HUES6 (cell line): ENCODE results near the gene CACTIN.

Experiments used
- H3K27ac ChIP-seq: 2 replicates; pipeline ENCODE4 v1.7.0; 2013; ENCODE audit warnings: low read depth, mild to moderate bottlenecking, low read length, inconsistent platforms
- H3K27me3 ChIP-seq: 2 replicates; pipeline ENCODE4 v1.6.1; 2013; ENCODE audit warnings: low read length; ENCODE audit not compliant: control insufficient read depth, insufficient read depth
- H3K36me3 ChIP-seq: 2 replicates; pipeline ENCODE4 v1.6.1; 2013; ENCODE audit warnings: low read length; ENCODE audit not compliant: control insufficient read depth, insufficient read depth
- H3K4me1 ChIP-seq: 2 replicates; pipeline ENCODE4 v1.6.1; 2013; ENCODE audit warnings: low read length; ENCODE audit not compliant: control insufficient read depth, insufficient read depth
- H3K4me3 ChIP-seq: 2 replicates; pipeline ENCODE4 v1.5.1; 2013; ENCODE audit warnings: low read depth, low read length
- H3K9ac ChIP-seq: one replicate; pipeline ENCODE4 v1.6.1; 2013; ENCODE audit warnings: mild to moderate bottlenecking, low read length
- H3K9me3 ChIP-seq: 2 replicates; pipeline ENCODE4 v1.6.1; 2013; ENCODE audit warnings: low read depth, low read length; ENCODE audit not compliant: control insufficient read depth, insufficient read depth

Gene CACTIN

DNA sequence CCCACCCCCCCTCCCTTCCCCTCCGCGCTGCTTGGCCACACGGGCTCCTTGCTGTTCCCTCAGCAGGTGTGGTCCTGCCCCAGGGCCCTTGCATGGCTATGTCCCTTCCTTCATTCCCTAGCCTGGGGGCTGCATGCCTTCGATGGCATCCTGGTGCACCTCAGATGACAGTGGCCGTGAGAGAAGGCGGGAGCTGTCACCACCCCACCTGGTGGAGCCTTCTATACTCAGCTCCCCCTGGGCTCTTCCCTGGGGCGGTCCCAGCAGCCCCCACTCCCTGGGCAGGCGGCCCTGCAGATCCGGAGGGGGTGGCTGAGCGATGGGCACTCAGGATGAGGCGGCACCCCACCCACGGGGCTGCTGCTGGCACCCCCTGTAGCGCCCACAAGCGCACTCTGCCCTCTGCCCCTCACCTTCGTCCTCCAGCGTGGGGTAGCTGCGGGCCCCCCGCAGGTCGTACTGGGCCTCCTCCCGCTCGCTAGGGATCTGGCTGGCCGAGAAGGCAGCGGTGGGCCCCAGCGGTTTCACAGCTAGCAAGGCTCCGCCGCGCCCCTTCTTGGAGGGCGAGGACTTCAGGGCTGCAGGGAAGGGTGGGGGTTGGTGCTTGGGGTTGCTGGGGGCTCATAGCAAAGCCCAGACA, 17.2 kb upstream of the CACTIN start:
- Histone ChIP-seq H3K9me3 (no peaks in the 10 kb centered on the region), H3K27me3 (no peaks in the 10 kb centered on the region), H3K27ac (no peak overlapping the region), H3K36me3 (peaks cover 46% of the 10 kb centered on the region), H3K4me1 (no peaks in the 10 kb centered on the region), H3K9ac (no peak overlapping the region), H3K4me3 (no peak overlapping the region)

DNA sequence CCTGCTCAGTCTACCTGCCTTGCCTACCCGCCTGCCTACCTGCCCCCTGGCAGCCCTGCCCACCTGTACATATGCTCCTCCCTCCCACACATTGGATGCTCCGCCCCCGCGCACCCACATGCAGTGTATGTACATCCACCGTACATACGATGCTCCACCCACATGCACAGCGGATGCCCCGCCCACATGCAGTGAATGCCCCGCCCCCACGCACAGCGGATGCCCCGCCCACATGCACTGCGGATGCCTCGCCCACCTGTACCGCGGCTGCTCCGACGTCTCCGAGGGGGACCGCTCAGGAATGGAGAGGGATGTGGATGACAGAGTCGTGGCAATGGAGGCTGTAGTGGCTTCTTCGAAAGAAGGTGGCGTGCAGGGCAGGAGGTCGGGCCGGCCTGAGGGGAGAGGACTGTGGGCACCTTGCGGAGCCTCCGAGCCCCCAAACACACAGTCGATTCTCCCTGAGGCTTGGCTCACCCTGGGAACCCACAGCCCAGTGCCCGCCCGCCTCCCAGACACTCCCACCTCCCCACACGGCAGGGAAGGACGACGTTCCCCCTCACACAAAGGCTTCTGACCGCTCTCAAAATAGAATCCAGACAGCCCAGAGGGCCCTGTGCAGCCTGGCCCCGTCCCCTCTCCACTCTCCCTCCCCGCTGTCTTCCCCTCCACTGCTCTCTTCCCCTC, 16.5 kb upstream of the CACTIN start:
- H3K27me3 ChIP-seq = no peaks in the 10 kb centered on the region
- H3K36me3 ChIP-seq = peaks cover 49% of the 10 kb centered on the region
- H3K27ac ChIP-seq = no peak overlapping the region
- H3K4me1 ChIP-seq = no peaks in the 10 kb centered on the region
- H3K9me3 ChIP-seq = no peaks in the 10 kb centered on the region
- H3K4me3 ChIP-seq = peak overlapping the region; percentile 50
- no peak overlapping the region for H3K9ac ChIP-seq

DNA sequence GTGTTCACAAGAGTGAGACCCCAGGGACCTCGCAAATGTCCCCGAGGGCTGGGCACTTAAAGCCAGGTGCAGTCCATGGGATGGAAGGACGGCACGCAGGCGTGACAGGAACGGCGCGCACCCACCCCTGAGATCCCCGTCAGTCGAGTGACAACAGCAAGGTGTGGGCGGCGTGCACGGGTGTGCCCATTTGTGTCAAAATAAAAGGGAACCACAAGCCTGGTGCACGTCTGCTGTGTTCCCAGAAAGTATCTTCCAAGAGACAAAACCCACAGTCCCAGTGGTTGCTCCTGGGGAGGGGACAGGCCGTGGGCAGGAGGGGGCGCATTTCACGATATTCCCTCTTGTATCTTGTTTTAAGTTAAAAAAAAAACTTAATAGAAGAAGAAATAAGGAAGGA, 15.7 kb upstream of the CACTIN start:
- no peak overlapping the region for H3K27ac ChIP-seq
- no peak overlapping the region for H3K4me3 ChIP-seq
- H3K4me1 ChIP-seq = no peaks in the 10 kb centered on the region
- no peak overlapping the region for H3K9ac ChIP-seq
- H3K27me3 ChIP-seq = no peaks in the 10 kb centered on the region
- no peaks in the 10 kb centered on the region for H3K9me3 ChIP-seq
- H3K36me3 ChIP-seq = peaks cover 56% of the 10 kb centered on the region

DNA sequence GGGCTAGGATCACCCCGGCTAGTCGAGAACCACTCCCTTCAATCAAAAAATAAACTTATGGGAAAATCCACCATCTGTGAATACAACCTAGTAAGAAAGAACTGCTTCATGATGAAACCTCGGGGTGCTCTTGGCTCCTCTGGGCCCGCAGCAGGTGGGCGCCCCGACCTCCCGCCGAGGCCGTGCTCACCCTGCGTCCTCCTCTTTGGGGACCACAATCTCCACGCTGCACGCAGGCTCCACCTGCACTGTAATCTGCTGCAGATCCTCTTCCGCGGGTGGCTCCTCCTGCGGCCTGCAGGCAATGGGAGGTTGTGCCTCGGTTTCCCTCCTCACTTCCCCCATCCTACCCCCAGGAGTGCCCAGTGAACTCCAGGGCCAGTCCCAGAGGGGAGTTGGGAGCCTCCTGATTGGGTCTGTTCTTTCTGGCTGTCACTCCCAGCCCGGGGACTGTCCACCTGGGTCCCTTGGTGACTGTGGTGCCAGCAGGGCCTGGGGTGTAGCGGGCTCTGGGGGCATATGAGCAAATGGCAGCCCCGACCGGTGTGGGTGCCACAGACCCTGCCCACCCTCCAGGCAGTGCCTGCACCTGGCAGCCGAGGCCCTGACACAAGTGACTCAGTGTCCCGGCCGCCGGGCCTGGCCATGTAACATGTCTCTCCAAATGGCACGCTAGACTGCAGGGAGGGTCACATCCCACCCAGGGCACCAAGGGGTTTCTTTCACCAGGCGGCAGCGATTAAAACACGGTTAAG, 15.1 kb upstream of the CACTIN start:
- no peak overlapping the region for H3K27ac ChIP-seq
- no peaks in the 10 kb centered on the region for H3K9me3 ChIP-seq
- H3K4me3 ChIP-seq = no peak overlapping the region
- H3K9ac ChIP-seq = no peak overlapping the region
- peaks cover 61% of the 10 kb centered on the region for H3K36me3 ChIP-seq
- no peaks in the 10 kb centered on the region for H3K27me3 ChIP-seq
- no peaks in the 10 kb centered on the region for H3K4me1 ChIP-seq

DNA sequence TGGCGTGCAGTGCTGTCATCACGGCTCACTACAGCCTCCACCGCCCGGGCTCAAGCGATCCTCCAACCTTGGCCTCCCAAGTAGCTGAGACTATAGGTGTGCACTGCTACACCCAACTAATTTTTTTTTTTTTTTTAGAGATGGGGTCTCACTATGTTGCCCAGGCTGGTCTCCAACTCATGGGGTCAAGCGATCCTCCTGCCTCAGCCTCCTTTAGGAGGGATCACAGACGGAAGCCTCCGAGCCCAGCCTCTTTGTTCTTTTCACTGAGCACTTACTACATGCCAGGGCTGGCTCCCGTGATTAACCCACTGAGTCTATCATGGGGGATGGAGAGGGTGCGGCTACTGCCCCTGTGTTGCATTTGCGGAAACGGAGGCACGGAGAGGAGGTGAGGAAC, 12.9 kb upstream of the CACTIN start:
- Histone ChIP-seq H3K27me3 (no peaks in the 10 kb centered on the region), H3K27ac (no peak overlapping the region), H3K36me3 (peaks cover 51% of the 10 kb centered on the region), H3K4me3 (no peak overlapping the region), H3K9ac (no peak overlapping the region), H3K4me1 (no peaks in the 10 kb centered on the region), H3K9me3 (no peaks in the 10 kb centered on the region)

DNA sequence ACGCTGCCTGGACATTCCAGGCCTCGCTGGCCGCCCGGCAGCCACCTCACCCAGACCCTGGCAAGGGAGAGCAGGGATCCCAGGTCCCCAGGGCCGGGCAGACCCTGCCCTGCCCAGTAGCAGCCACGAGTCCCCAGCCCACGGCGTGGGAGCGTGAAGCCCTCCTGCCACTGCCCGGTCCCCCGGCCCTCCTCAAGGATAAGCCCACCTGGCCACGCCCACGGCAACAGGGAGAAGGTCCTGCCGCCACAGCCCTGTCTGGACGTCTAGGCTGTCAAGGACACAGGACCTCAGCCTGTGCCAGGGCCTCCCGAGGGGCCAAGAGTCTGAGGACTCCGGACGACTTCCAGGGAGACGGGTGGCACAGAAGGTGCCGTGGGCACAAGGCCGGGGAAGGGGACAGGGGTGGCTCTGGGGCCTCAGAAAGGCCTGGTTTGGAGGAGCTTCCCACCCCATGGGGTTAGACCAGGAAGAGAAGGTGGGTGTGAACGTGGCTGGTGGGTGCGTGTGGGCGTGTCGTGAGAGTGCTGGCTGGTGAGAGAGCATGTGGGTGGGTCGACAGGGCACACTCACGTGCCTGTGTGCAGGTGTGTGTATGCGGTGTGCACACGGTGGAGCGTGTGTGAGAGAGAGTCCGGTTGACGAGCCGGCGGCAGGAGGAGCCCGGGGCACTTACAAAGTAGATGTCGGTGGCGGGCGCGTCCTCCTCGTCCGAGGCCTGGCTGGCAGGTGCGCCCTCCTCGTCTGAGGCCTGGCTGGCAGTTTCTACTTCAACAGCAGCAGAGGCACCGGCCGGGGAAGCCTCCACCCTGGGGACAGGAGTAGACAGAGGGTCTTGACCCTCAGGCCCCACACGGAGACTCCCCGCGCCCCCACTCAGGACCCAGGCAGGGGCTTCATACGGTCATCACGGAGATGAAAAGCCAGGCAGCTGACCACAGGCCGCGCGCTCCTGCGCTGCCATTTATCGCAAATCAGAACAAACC, 11.9 kb upstream of the CACTIN start:
- H3K27me3 ChIP-seq = no peaks in the 10 kb centered on the region
- H3K4me1 ChIP-seq = no peaks in the 10 kb centered on the region
- no peaks in the 10 kb centered on the region for H3K9me3 ChIP-seq
- H3K27ac ChIP-seq = no peak overlapping the region
- H3K9ac ChIP-seq = no peak overlapping the region
- H3K4me3 ChIP-seq = no peak overlapping the region
- H3K36me3 ChIP-seq = peaks cover 50% of the 10 kb centered on the region

DNA sequence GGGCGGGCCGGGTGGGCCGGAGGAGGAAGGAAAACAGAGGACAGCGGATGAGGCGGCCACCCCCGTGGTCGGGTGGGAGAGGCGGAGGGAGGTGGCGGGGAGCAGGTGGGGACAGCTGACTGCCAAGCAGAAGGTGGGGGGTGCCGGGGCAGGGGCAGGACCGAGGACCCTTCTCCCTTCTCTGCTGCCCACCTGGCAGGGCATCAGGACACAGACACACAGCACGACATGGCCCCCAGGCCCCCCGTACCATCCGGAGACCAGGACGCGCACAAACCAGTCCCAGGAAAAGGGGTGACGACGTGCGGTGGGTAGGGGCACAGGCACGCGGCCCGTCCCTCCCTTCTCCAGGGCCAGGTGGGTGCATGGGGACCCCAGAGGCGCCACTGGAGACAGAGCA, 11.0 kb upstream of the CACTIN start:
- Histone ChIP-seq H3K9ac (no peak overlapping the region), H3K27ac (no peak overlapping the region), H3K27me3 (no peaks in the 10 kb centered on the region), H3K4me3 (no peak overlapping the region), H3K36me3 (peaks cover 54% of the 10 kb centered on the region), H3K4me1 (no peaks in the 10 kb centered on the region), H3K9me3 (no peaks in the 10 kb centered on the region)

DNA sequence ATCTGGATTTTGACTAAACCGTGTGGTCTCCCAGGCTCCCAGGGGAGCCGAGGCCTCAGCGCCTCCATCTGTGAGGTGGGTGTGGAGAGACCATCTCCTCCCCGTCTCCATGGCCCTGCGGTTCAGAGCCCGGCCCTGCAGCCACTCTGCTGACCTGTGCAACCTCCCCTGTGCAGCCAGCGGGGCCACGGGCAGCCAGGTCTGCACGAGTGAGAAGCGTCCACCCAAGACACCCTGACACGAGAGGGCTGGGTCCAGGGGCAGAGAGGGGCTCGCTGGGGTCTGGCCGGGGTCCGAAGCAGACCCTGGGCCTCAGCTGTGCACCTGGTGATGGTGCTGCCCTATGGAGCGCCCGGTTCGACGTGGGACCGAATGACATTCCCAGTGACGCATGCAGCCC, 10.4 kb upstream of the CACTIN start:
- peaks cover 56% of the 10 kb centered on the region for H3K36me3 ChIP-seq
- H3K9me3 ChIP-seq = no peaks in the 10 kb centered on the region
- no peak overlapping the region for H3K27ac ChIP-seq
- H3K27me3 ChIP-seq = no peaks in the 10 kb centered on the region
- no peaks in the 10 kb centered on the region for H3K4me1 ChIP-seq
- no peak overlapping the region for H3K9ac ChIP-seq
- H3K4me3 ChIP-seq = no peak overlapping the region

DNA sequence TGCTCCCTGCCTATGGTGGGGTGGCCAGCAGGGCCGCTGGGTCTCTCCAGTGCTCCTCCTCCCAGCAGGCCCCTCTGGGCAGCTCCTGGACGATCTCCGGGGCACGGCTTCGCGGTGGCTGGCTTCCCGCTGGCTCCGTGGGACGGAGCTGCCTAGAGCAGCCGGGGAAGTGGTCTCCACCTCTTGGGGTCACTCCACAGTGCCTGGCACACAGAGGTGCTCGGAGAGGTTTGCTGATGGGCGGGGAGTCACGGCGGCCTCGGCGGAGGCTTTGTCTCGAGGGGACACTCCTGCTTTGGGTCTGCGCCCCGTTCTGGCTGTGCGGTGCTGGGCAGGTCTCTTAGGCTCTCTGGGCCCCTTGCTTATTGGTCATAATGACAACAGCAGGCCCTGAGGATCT, 9.9 kb upstream of the CACTIN start:
- H3K27ac ChIP-seq = no peak overlapping the region
- H3K4me3 ChIP-seq = no peak overlapping the region
- no peaks in the 10 kb centered on the region for H3K9me3 ChIP-seq
- peaks cover 57% of the 10 kb centered on the region for H3K36me3 ChIP-seq
- no peak overlapping the region for H3K9ac ChIP-seq
- no peaks in the 10 kb centered on the region for H3K27me3 ChIP-seq
- H3K4me1 ChIP-seq = no peaks in the 10 kb centered on the region

DNA sequence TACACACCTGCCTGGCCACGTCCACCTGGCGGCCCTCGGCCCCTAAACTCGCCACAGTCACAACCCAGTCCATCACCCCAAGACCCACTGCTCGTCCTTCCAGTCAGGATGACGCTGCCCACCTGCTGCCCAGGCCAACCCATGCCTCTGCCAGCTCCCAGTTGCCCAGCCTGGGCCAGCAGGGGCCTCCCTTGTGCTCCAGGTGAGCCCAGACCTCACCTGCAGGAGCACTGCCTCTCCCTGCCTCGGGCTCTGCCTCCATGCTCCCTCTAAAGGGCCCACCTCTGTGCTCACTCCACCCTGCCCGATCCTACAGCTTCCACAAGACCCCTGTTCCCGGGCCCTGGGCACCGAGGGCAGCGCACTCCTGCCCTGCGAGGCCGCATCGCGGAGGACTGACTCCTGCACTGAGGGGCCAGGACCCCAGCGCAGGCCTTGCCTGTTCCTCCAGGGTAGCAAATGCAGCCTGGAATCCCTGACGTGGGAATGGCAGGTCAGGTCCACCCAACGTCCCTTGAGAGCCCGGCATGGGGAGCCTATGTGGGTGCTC, 8.0 kb upstream of the CACTIN start:
- Histone ChIP-seq H3K9me3 (no peaks in the 10 kb centered on the region), H3K4me3 (no peak overlapping the region), H3K36me3 (peaks cover 50% of the 10 kb centered on the region)

More for the DNA sequence above, 8.0 kb upstream of the CACTIN start:
- H3K27me3 ChIP-seq = no peaks in the 10 kb centered on the region
- no peak overlapping the region for H3K9ac ChIP-seq
- no peaks in the 10 kb centered on the region for H3K4me1 ChIP-seq
- H3K27ac ChIP-seq = no peak overlapping the region
